K562 (cell line): ENCODE results near the gene CR2.

ENCODE experiments used
- E2F3 ChIP-seq: fragments of 250-450 bp; sonication (Bioruptor Pico); IDR thresholded peaks from 2 replicates; pipeline ENCODE4 v1.4.0; 2020; ENCODE audit warnings: mild to moderate bottlenecking
- ESRRA ChIP-seq: fragments of 450-650 bp; IDR thresholded peaks from 2 replicates; pipeline ENCODE4 v1.6.1; 2014; ENCODE audit warnings: low read depth, mild to moderate bottlenecking, moderate library complexity, borderline replicate concordance
- EZH2 ChIP-seq: IDR thresholded peaks from 2 replicates; pipeline ENCODE4 v1.6.1; 2012; ENCODE audit warnings: low read depth, mild to moderate bottlenecking, inconsistent platforms, low read length, borderline replicate concordance
- FOXM1 ChIP-seq, 2 experiments: fragments of 450-650 bp in 1 of 2; sonication (generic) in 1 of 2; formaldehyde crosslinking in 1 of 2; IDR thresholded peaks; 2 replicates each; pipeline versions ENCODE4 v1.6.1 to v1.9.0; 2017 to 2022; ENCODE audit warnings: low read depth in 2 of 2, mild to moderate bottlenecking in 2 of 2, missing genetic modification reagents in 1 of 2, moderate library complexity in 1 of 2
- MCM7 ChIP-seq, 2 experiments: fragments of 450-650 bp; IDR thresholded peaks; 2 replicates each; pipeline ENCODE4 v1.6.1; 2016 to 2018
- PTRF ChIP-seq: fragments of 450-650 bp; IDR thresholded peaks from 2 replicates; pipeline ENCODE4 v1.6.1; 2016; ENCODE audit warnings: mild to moderate bottlenecking, missing genetic modification characterization, missing compliant biosample characterization
- RCOR1 ChIP-seq, 2 experiments: IDR thresholded peaks; 2 replicates each; pipeline ENCODE4 v1.6.1; 2012; ENCODE audit warnings: low read depth in 2 of 2, low read length in 2 of 2, borderline replicate concordance in 1 of 2, improper control_type of control experiment in 1 of 2
- RFX5 ChIP-seq: IDR thresholded peaks from 2 replicates; pipeline ENCODE4 v1.6.1; 2011; ENCODE audit warnings: low read depth, mild to moderate bottlenecking, improper control_type of control experiment, low read length
- SRF ChIP-seq, 2 experiments: fragments of 250-450, 450-650 bp in 1 of 2; sonication (Bioruptor Pico) in 1 of 2; sonication (generic) in 1 of 2; formaldehyde crosslinking; IDR thresholded peaks; 2 replicates each; pipeline versions ENCODE4 v1.5.0 to v1.5.1; 2020 to 2022; ENCODE audit warnings: mild to moderate bottlenecking in 1 of 2, missing genetic modification reagents in 1 of 2
- TAF1 ChIP-seq: IDR thresholded peaks from 2 replicates; pipeline ENCODE4 v1.6.1; 2011; ENCODE audit warnings: mild to moderate bottlenecking, low read length, moderate library complexity; ENCODE audit not compliant: insufficient read depth, control insufficient read depth, severe bottlenecking; ENCODE audit errors: extremely low read depth
- ZBED1 ChIP-seq: IDR thresholded peaks from 2 replicates; pipeline ENCODE4 v1.6.1; 2014
- TF ChIP-seq, protein P1 (sequence below), 3 experiments: IDR thresholded peaks in 2 of 3; conservative IDR thresholded peaks in 1 of 3; 2 replicates each; pipeline ENCODE4 v1.5.1; 2011 to 2012; ENCODE audit warnings: low read length in 3 of 3, mild to moderate bottlenecking in 3 of 3, control low read depth in 2 of 3, improper control_type of control experiment in 1 of 3, inconsistent platforms in 1 of 3, low read depth in 1 of 3, mixed read lengths in 1 of 3, moderate library complexity in 1 of 3; ENCODE audit not compliant: insufficient read depth in 2 of 3
- TF ChIP-seq, protein P2 (sequence below): fragments of 450-650 bp; formaldehyde crosslinking; IDR thresholded peaks from 2 replicates; pipeline ENCODE4 v1.4.0; 2022; ENCODE audit warnings: missing genetic modification characterization
- TF ChIP-seq, protein P3 (sequence below): fragments of 150-350 bp; IDR thresholded peaks from 2 replicates; pipeline ENCODE4 v1.6.1; 2014; ENCODE audit warnings: low read depth, mild to moderate bottlenecking, low read length, borderline replicate concordance

DNA sequence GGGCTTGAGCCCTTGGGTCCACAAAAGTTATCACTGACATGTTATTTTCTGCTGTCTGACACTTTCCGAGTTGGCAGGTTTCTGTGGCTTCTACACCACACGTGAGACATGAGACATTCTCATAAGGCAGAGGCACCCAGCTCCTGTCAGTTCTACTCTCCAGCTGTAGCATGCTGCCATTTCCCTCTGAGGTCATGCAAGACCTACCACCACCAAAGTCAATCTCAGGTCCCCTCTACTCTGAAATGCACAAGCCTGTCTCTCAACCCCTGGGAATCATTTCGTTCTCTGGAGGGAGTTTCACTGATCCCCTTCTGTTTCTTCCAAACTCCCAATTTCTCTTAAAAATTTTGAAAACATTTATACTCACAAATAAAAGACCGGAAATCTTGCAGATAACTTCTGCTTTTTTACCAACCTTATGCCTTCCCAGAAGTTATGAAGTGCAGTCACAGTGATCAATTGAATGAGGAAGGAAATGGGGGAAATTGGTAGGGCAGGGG lies 39.5 kb upstream of the CR2 start:
- TF ChIP-seq E2F3: no peak
- TF ChIP-seq SRF (CRISPR knock-in tag; IDR thresholded peaks at IDR 0.05): no peak
- TF ChIP-seq, protein P1, sequence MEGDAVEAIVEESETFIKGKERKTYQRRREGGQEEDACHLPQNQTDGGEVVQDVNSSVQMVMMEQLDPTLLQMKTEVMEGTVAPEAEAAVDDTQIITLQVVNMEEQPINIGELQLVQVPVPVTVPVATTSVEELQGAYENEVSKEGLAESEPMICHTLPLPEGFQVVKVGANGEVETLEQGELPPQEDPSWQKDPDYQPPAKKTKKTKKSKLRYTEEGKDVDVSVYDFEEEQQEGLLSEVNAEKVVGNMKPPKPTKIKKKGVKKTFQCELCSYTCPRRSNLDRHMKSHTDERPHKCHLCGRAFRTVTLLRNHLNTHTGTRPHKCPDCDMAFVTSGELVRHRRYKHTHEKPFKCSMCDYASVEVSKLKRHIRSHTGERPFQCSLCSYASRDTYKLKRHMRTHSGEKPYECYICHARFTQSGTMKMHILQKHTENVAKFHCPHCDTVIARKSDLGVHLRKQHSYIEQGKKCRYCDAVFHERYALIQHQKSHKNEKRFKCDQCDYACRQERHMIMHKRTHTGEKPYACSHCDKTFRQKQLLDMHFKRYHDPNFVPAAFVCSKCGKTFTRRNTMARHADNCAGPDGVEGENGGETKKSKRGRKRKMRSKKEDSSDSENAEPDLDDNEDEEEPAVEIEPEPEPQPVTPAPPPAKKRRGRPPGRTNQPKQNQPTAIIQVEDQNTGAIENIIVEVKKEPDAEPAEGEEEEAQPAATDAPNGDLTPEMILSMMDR (IDR thresholded peaks at IDR 0.05 in 2 of 3, conservative IDR thresholded peaks at IDR 0.05 in 1 of 3; ENCODE audit: insufficient read depth in 2 of 3, low read depth in 1 of 3, low read length in 3 of 3): no peak
- no peak for TF ChIP-seq FOXM1 (IDR thresholded peaks at IDR 0.05; ENCODE audit: low read depth)
- no peak for TF ChIP-seq FOXM1 (CRISPR knock-in tag; IDR thresholded peaks at IDR 0.05; ENCODE audit: low read depth)
- TF ChIP-seq, protein P2, sequence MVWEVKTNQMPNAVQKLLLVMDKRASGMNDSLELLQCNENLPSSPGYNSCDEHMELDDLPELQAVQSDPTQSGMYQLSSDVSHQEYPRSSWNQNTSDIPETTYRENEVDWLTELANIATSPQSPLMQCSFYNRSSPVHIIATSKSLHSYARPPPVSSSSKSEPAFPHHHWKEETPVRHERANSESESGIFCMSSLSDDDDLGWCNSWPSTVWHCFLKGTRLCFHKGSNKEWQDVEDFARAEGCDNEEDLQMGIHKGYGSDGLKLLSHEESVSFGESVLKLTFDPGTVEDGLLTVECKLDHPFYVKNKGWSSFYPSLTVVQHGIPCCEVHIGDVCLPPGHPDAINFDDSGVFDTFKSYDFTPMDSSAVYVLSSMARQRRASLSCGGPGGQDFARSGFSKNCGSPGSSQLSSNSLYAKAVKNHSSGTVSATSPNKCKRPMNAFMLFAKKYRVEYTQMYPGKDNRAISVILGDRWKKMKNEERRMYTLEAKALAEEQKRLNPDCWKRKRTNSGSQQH (CRISPR knock-in tag): no peak
- TF ChIP-seq PTRF (tag): no peak
- TF ChIP-seq RFX5: no peak
- no peak for TF ChIP-seq ESRRA
- no peak for TF ChIP-seq EZH2
- no peak for TF ChIP-seq ZBED1
- no peak for TF ChIP-seq TAF1
- no peak for TF ChIP-seq MCM7 (IDR thresholded peaks at IDR 0.05)
- no peak for TF ChIP-seq RCOR1 (IDR thresholded peaks at IDR 0.05; ENCODE audit: borderline replicate concordance in 1 of 2, low read depth in 2 of 2, low read length in 2 of 2)
- TF ChIP-seq, protein P3, sequence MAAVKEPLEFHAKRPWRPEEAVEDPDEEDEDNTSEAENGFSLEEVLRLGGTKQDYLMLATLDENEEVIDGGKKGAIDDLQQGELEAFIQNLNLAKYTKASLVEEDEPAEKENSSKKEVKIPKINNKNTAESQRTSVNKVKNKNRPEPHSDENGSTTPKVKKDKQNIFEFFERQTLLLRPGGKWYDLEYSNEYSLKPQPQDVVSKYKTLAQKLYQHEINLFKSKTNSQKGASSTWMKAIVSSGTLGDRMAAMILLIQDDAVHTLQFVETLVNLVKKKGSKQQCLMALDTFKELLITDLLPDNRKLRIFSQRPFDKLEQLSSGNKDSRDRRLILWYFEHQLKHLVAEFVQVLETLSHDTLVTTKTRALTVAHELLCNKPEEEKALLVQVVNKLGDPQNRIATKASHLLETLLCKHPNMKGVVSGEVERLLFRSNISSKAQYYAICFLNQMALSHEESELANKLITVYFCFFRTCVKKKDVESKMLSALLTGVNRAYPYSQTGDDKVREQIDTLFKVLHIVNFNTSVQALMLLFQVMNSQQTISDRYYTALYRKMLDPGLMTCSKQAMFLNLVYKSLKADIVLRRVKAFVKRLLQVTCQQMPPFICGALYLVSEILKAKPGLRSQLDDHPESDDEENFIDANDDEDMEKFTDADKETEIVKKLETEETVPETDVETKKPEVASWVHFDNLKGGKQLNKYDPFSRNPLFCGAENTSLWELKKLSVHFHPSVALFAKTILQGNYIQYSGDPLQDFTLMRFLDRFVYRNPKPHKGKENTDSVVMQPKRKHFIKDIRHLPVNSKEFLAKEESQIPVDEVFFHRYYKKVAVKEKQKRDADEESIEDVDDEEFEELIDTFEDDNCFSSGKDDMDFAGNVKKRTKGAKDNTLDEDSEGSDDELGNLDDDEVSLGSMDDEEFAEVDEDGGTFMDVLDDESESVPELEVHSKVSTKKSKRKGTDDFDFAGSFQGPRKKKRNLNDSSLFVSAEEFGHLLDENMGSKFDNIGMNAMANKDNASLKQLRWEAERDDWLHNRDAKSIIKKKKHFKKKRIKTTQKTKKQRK: no peak
